Mucosa of stomach (tissue), 1 donor: Measurements from ENCODE around the gene SLC25A1.

Source experiments
- H3K27me3 ChIP-seq: one replicate; pipeline ENCODE4 v1.7.0; 2013; ENCODE audit warnings: mild to moderate bottlenecking, low read length; ENCODE audit not compliant: control insufficient read depth, insufficient read depth
- H3K36me3 ChIP-seq: one replicate; pipeline ENCODE4 v1.7.0; 2013; ENCODE audit warnings: low read length; ENCODE audit not compliant: control insufficient read depth, insufficient read depth
- H3K4me1 ChIP-seq: one replicate; pipeline ENCODE4 v1.7.0; 2013; ENCODE audit warnings: mild to moderate bottlenecking, low read length; ENCODE audit not compliant: control insufficient read depth, insufficient read depth
- H3K4me3 ChIP-seq: one replicate; pipeline ENCODE4 v1.7.0; 2013; ENCODE audit warnings: low read length
- H3K9ac ChIP-seq: one replicate; pipeline ENCODE4 v1.7.0; 2013; ENCODE audit warnings: mild to moderate bottlenecking, low read length, moderate library complexity
- H3K9me3 ChIP-seq: one replicate; pipeline ENCODE4 v1.7.0; 2013; ENCODE audit warnings: mild to moderate bottlenecking, low read length, moderate library complexity; ENCODE audit not compliant: control insufficient read depth
- donor health status: Pancreatic carcinoma.

The SLC25A1 gene

GRCh38 chr22:19149047-19149883, 29.3 kb downstream of the SLC25A1 start:
- H3K36me3 ChIP-seq: no peaks in the 10 kb centered on the region
- H3K9me3 ChIP-seq: no peaks in the 10 kb centered on the region
- no peak overlapping the region for H3K4me3 ChIP-seq
- H3K27me3 ChIP-seq: peaks cover 56% of the 10 kb centered on the region
- no peak overlapping the region for H3K9ac ChIP-seq
- H3K4me1 ChIP-seq: no peaks in the 10 kb centered on the region

GRCh38 chr22:19148417-19149046, 30.0 kb downstream of the SLC25A1 start:
- Histone ChIP-seq H3K4me3 (no peak overlapping the region), H3K27me3 (peaks cover 54% of the 10 kb centered on the region)

GRCh38 chr22:19147195-19147780, 31.2 kb downstream of the SLC25A1 start:
- no peak overlapping the region for H3K4me3 ChIP-seq
- no peak overlapping the region for H3K9ac ChIP-seq
- H3K9me3 ChIP-seq: no peaks in the 10 kb centered on the region
- H3K4me1 ChIP-seq: peaks cover 8% of the 10 kb centered on the region
- H3K36me3 ChIP-seq: no peaks in the 10 kb centered on the region
- peaks cover 47% of the 10 kb centered on the region for H3K27me3 ChIP-seq

More at GRCh38 chr22:19148417-19149046, 30.0 kb downstream of the SLC25A1 start:
- peaks cover 4% of the 10 kb centered on the region for H3K4me1 ChIP-seq
- no peaks in the 10 kb centered on the region for H3K9me3 ChIP-seq
- H3K36me3 ChIP-seq: no peaks in the 10 kb centered on the region
- H3K9ac ChIP-seq: no peak overlapping the region

- peaks cover 39% of the 10 kb centered on the region for H3K27me3 ChIP-seq
- no peaks in the 10 kb centered on the region for H3K9me3 ChIP-seq
- H3K4me1 ChIP-seq: peaks cover 8% of the 10 kb centered on the region
- H3K4me3 ChIP-seq: no peak overlapping the region
- H3K9ac ChIP-seq: no peak overlapping the region
- H3K36me3 ChIP-seq: no peaks in the 10 kb centered on the region
These were observed 32.1 kb downstream of the SLC25A1 start for GRCh38 chr22:19146215-19146968.

GRCh38 chr22:19143967-19144400, 34.6 kb downstream of the SLC25A1 start:
- peaks cover 18% of the 10 kb centered on the region for H3K36me3 ChIP-seq
- H3K9me3 ChIP-seq: no peaks in the 10 kb centered on the region
- peak overlapping the region; percentile 91 for H3K4me3 ChIP-seq
- H3K27me3 ChIP-seq: peaks cover 22% of the 10 kb centered on the region
- H3K9ac ChIP-seq: peak overlapping the region; percentile 85
- peaks cover 8% of the 10 kb centered on the region for H3K4me1 ChIP-seq

- H3K27me3 ChIP-seq: peaks cover 14% of the 10 kb centered on the region
- peaks cover 8% of the 10 kb centered on the region for H3K4me1 ChIP-seq
- no peak overlapping the region for H3K9ac ChIP-seq
- H3K36me3 ChIP-seq: peaks cover 25% of the 10 kb centered on the region
- H3K4me3 ChIP-seq: no peak overlapping the region
- H3K9me3 ChIP-seq: no peaks in the 10 kb centered on the region
These were observed 35.3 kb downstream of the SLC25A1 start for GRCh38 chr22:19143212-19143611.

GRCh38 chr22:19142394-19142793, 36.1 kb downstream of the SLC25A1 start:
- H3K9ac ChIP-seq: no peak overlapping the region
- peaks cover 6% of the 10 kb centered on the region for H3K27me3 ChIP-seq
- peaks cover 8% of the 10 kb centered on the region for H3K4me1 ChIP-seq
- peaks cover 30% of the 10 kb centered on the region for H3K36me3 ChIP-seq
- H3K4me3 ChIP-seq: no peak overlapping the region
- no peaks in the 10 kb centered on the region for H3K9me3 ChIP-seq

GRCh38 chr22:19139974-19140373, 38.6 kb downstream of the SLC25A1 start:
- peaks cover 8% of the 10 kb centered on the region for H3K4me1 ChIP-seq
- H3K9me3 ChIP-seq: no peaks in the 10 kb centered on the region
- H3K36me3 ChIP-seq: peaks cover 30% of the 10 kb centered on the region
- H3K4me3 ChIP-seq: no peak overlapping the region
- H3K9ac ChIP-seq: no peak overlapping the region
- no peaks in the 10 kb centered on the region for H3K27me3 ChIP-seq

GRCh38 chr22:19139001-19139356, 39.6 kb downstream of the SLC25A1 start:
- Histone ChIP-seq H3K27me3 (no peaks in the 10 kb centered on the region), H3K9ac (no peak overlapping the region), H3K4me1 (peaks cover 8% of the 10 kb centered on the region), H3K36me3 (peaks cover 30% of the 10 kb centered on the region), H3K4me3 (no peak overlapping the region), H3K9me3 (no peaks in the 10 kb centered on the region)

- H3K36me3 ChIP-seq: peaks cover 30% of the 10 kb centered on the region
- no peak overlapping the region for H3K9ac ChIP-seq
- H3K4me1 ChIP-seq: peaks cover 3% of the 10 kb centered on the region
These were observed 40.1 kb downstream of the SLC25A1 start for GRCh38 chr22:19138217-19139000.

More at GRCh38 chr22:19138217-19139000, 40.1 kb downstream of the SLC25A1 start:
- Histone ChIP-seq H3K9me3 (no peaks in the 10 kb centered on the region), H3K27me3 (no peaks in the 10 kb centered on the region), H3K4me3 (no peak overlapping the region)
